NB4 (cell line): ENCODE results near the gene TNS1.

ENCODE experiments used
- CTCF ChIP-seq: IDR thresholded peaks from one replicate; pipeline ENCODE4 v1.5.1; 2012; ENCODE audit warnings: low read depth, low read length
- MAX ChIP-seq: IDR thresholded peaks from 2 replicates; pipeline ENCODE4 v1.6.1; 2011; ENCODE audit warnings: low read depth, low read length
- MYC ChIP-seq: IDR thresholded peaks from 2 replicates; pipeline ENCODE4 v1.6.1; 2011; ENCODE audit warnings: low read depth, low read length
- POLR2A ChIP-seq: IDR thresholded peaks from 2 replicates; pipeline ENCODE4 v1.6.1; 2011; ENCODE audit warnings: mild to moderate bottlenecking; ENCODE audit not compliant: insufficient read length; ENCODE audit errors: extremely low read depth

- TF ChIP-seq MAX (no peak), CTCF (no peak), POLR2A (no peak), MYC (no peak)
Observed at GRCh38 chr2:217970206-217970605, 32.6 kb downstream of the TNS1 start.
